ENCODE measurements around the gene EHD1. TPM values are rescaled to one million over a fixed set of nuclear protein-coding genes. Genes with fewer than 3 reads are reported as not detected.

EHD1 gene
- total RNA-seq, 1 donor from 2014 or later, result 114 TPM

- Mint-ChIP-seq H3K9me3 (ENCODE audit: unreplicated experiment) (peaks cover 2% of the 10 kb centered on the region), H3K27ac (ENCODE audit: unreplicated experiment) (no peak overlapping the region), H3K4me3 (ENCODE audit: unreplicated experiment) (no peak overlapping the region), H3K4me1 (ENCODE audit: low read depth, unreplicated experiment) (peaks cover 17% of the 10 kb centered on the region), H3K36me3 (ENCODE audit: unreplicated experiment) (no peaks in the 10 kb centered on the region), H3K27me3 (ENCODE audit: unreplicated experiment) (peaks cover 2% of the 10 kb centered on the region)
- DNase-seq, result no peak
- no peak for TF ChIP-seq CTCF (IDR thresholded peaks at IDR 0.05; ENCODE audit: partially characterized antibody, unreplicated experiment)
Observed at GRCh38 chr11:64894812-64895452, 16.5 kb upstream of the EHD1 start.

- peak; percentile 89 for TF ChIP-seq CTCF (IDR thresholded peaks at IDR 0.05; ENCODE audit: partially characterized antibody, unreplicated experiment)
- Mint-ChIP-seq H3K36me3 (ENCODE audit: unreplicated experiment) (no peaks in the 10 kb centered on the region), H3K27ac (ENCODE audit: unreplicated experiment) (no peak overlapping the region), H3K9me3 (ENCODE audit: unreplicated experiment) (peaks cover 2% of the 10 kb centered on the region), H3K4me1 (ENCODE audit: low read depth, unreplicated experiment) (peaks cover 17% of the 10 kb centered on the region), H3K4me3 (ENCODE audit: unreplicated experiment) (no peak overlapping the region), H3K27me3 (ENCODE audit: unreplicated experiment) (peaks cover 2% of the 10 kb centered on the region)
- DNase-seq, result peak; percentile 97
Observed at GRCh38 chr11:64894070-64894811, 15.8 kb upstream of the EHD1 start.

DNA sequence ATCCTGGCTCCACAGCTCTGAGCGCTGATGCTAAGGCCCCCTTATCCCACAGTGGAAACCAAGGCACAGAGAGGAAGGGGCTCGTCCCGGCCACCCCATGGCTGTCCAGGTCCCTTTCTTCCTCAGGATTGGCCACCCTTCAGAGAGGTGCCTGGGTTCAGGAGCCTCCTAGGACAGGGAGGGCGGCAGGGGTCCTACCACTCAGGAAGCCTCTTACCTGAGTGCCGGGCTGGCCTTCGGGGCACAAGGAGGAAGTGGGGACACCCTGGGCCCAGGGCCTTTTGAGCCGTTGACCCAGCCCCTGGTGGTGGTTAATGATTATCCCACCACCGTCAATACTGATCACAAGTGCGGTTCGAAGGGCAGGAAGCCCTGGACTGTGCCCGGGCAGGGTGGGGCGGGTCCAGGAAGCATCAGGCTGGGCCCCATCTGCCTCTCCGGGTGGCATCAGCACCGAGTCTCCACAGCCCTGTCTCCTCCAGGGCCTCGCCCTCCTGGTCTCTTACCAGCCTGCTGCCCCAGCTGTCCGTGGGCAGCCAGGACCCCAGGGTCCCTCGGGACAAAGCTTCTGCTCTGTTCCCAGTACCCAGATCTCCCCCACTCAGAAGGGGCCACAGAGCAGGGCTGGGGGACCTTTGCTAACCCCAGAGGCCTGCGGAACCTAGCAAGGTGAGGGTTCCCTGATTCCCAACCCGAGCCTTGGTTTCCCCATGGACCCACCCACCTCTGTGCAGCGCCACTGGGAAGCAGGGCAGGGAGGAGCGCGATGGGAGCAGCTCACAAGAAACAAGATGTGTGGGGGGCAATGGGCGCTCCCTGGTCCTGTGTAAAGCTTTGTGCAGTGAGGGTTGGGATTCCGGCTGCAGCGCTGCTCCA lies 15.0 kb upstream of the EHD1 start:
- peaks cover 17% of the 10 kb centered on the region for H3K4me1 Mint-ChIP-seq (ENCODE audit: low read depth, unreplicated experiment)
- peaks cover 1% of the 10 kb centered on the region for H3K9me3 Mint-ChIP-seq (ENCODE audit: unreplicated experiment)
- H3K27me3 Mint-ChIP-seq (ENCODE audit: unreplicated experiment), result peaks cover 2% of the 10 kb centered on the region
- TF ChIP-seq CTCF (IDR thresholded peaks at IDR 0.05; ENCODE audit: partially characterized antibody, unreplicated experiment), result no peak
- H3K4me3 Mint-ChIP-seq (ENCODE audit: unreplicated experiment), result no peak overlapping the region
- DNase-seq, result no peak
- H3K27ac Mint-ChIP-seq (ENCODE audit: unreplicated experiment), result no peak overlapping the region
- H3K36me3 Mint-ChIP-seq (ENCODE audit: unreplicated experiment), result no peaks in the 10 kb centered on the region

GRCh38 chr11:64892838-64893193 lies 14.4 kb upstream of the EHD1 start:
- Mint-ChIP-seq H3K9me3 (ENCODE audit: unreplicated experiment) (no peaks in the 10 kb centered on the region), H3K4me1 (ENCODE audit: low read depth, unreplicated experiment) (peaks cover 19% of the 10 kb centered on the region), H3K36me3 (ENCODE audit: unreplicated experiment) (no peaks in the 10 kb centered on the region), H3K4me3 (ENCODE audit: unreplicated experiment) (no peak overlapping the region), H3K27ac (ENCODE audit: unreplicated experiment) (no peak overlapping the region), H3K27me3 (ENCODE audit: unreplicated experiment) (peaks cover 2% of the 10 kb centered on the region)
- DNase-seq, result no peak
- TF ChIP-seq CTCF (IDR thresholded peaks at IDR 0.05; ENCODE audit: partially characterized antibody, unreplicated experiment), result no peak
